SK-N-SH treated with all-trans-retinoic acid at 6 μM for 48 hours (cell line): ENCODE results near the gene DMD.

Experiments used
- ARNTL ChIP-seq: fragments of 450-650 bp; formaldehyde crosslinking; IDR thresholded peaks from 2 replicates; pipeline ENCODE4 v1.5.0; 2020; ENCODE audit warnings: low read depth, mild to moderate bottlenecking, moderate library complexity, borderline replicate concordance
- BACH2 ChIP-seq: fragments of 250-450 bp; sonication (Bioruptor Pico); IDR thresholded peaks from 2 replicates; pipeline ENCODE4 v1.9.0; 2021; ENCODE audit warnings: mild to moderate bottlenecking, borderline replicate concordance
- CREB5 ChIP-seq: fragments of 250-450 bp; sonication (Bioruptor Pico); IDR thresholded peaks from 2 replicates; pipeline ENCODE4 v1.5.1; 2020; ENCODE audit warnings: low read depth, mild to moderate bottlenecking, moderate library complexity
- CSRNP3 ChIP-seq: fragments of 250-450 bp; sonication (Bioruptor Pico); IDR thresholded peaks from 2 replicates; pipeline ENCODE4 v1.5.1; 2021; ENCODE audit warnings: mild to moderate bottlenecking, moderate library complexity
- ESRRG ChIP-seq: fragments of 250-450 bp; sonication (Bioruptor Pico); IDR thresholded peaks from 2 replicates; pipeline ENCODE4 v1.6.1; 2021; ENCODE audit warnings: mild to moderate bottlenecking
- GLIS3 ChIP-seq: fragments of 250-450 bp; sonication (Bioruptor Pico); IDR thresholded peaks from 2 replicates; pipeline ENCODE4 v1.5.0; 2020; ENCODE audit warnings: mild to moderate bottlenecking, moderate library complexity
- ISL1 ChIP-seq: fragments of 250-450 bp; sonication (Bioruptor Pico); IDR thresholded peaks from 2 replicates; pipeline ENCODE4 v2.1.2; 2022; ENCODE audit warnings: mild to moderate bottlenecking, moderate library complexity
- PATZ1 ChIP-seq: fragments of 250-450 bp; sonication (Bioruptor Pico); IDR thresholded peaks from 2 replicates; pipeline ENCODE4 v1.8.0; 2020; ENCODE audit warnings: mild to moderate bottlenecking, moderate library complexity, borderline replicate concordance
- RARB ChIP-seq: fragments of 250-450 bp; sonication (Bioruptor Pico); IDR thresholded peaks from 2 replicates; pipeline ENCODE4 v1.8.0; 2021; ENCODE audit warnings: mild to moderate bottlenecking, moderate library complexity
- TOX ChIP-seq: fragments of 250-450 bp; sonication (Bioruptor Pico); IDR thresholded peaks from 2 replicates; pipeline ENCODE4 v1.8.0; 2021; ENCODE audit warnings: mild to moderate bottlenecking, moderate library complexity, borderline replicate concordance
- ZFP3 ChIP-seq: fragments of 250-450 bp; sonication (Bioruptor Pico); IDR thresholded peaks from 2 replicates; pipeline ENCODE4 v1.5.0; 2020; ENCODE audit warnings: mild to moderate bottlenecking, moderate library complexity

- TF ChIP-seq TOX: no peak
- no peak for TF ChIP-seq ISL1 (CRISPR knock-in tag)
- TF ChIP-seq ARNTL (CRISPR knock-in tag): no peak
- TF ChIP-seq CREB5 (CRISPR knock-in tag): no peak
- no peak for TF ChIP-seq GLIS3 (CRISPR knock-in tag)
- TF ChIP-seq ZFP3 (CRISPR knock-in tag): no peak
- no peak for TF ChIP-seq BACH2 (CRISPR knock-in tag)
- TF ChIP-seq ESRRG (CRISPR knock-in tag): no peak
- TF ChIP-seq PATZ1: no peak
- no peak for TF ChIP-seq CSRNP3 (CRISPR knock-in tag)
- no peak for TF ChIP-seq RARB
These were observed 618.6 kb downstream of the DMD start for GRCh38 chrX:32592786-32593185.
